Activated CD4-positive, alpha-beta T cell treated with anti-CD3 and anti-CD28 coated beads, Interleukin-2, amount 50 U/mL, for 4 hours (primary cell): Measurements from ENCODE around the gene DCN.

Source experiments
- DNase-seq, 2 experiments: peaks; one replicate each; pipeline ENCODE4 v3.0.0-alpha.2; 2020

The DCN gene

GRCh38 chr12:91099341-91099740 lies 83.3 kb downstream of the DCN start:
- DNase-seq: no peak

GRCh38 chr12:91098941-91099340 lies 83.7 kb downstream of the DCN start:
- no peak for DNase-seq

- no peak for DNase-seq
Measured at GRCh38 chr12:91098461-91098860, 84.2 kb downstream of the DCN start.

- DNase-seq: no peak
Measured at GRCh38 chr12:91094957-91095356, 87.7 kb downstream of the DCN start.

GRCh38 chr12:91094032-91094662 lies 88.5 kb downstream of the DCN start:
- DNase-seq: no peak

- no peak for DNase-seq
Measured at GRCh38 chr12:91093341-91093740, 89.3 kb downstream of the DCN start.

- DNase-seq: no peak
Measured at GRCh38 chr12:91091916-91092715, 90.5 kb downstream of the DCN start.
